Heart right ventricle (tissue), 16 donors: Measurements from ENCODE around the gene TCF25. TPM values are rescaled to one million over a fixed set of nuclear protein-coding genes. Genes with fewer than 3 reads are reported as not detected.
A peak's percentile ranks its signal among the peaks of the same experiment; 100 is the strongest.

Experiments used
- ATAC-seq, 8 donors: fragments of 200-7000 bp; cut with Tn5 transposase; one replicate each; pipeline ENCODE4 v1.9.1; 2020; ENCODE audit warnings: mild to moderate bottlenecking in 8 of 8, moderate library complexity in 8 of 8, moderate number of reproducible peaks in 1 of 8
- DNase-seq, 2 donors: peaks; one replicate each; pipeline ENCODE4 v3.0.0-alpha.2; 2020
- H3K27ac ChIP-seq, 10 donors: fragments of 200-600 bp; sonication (generic) in 2 of 10; one replicate each; pipeline versions ENCODE4 v1.5.0 to v1.8.0; 2020 to 2022; ENCODE audit warnings: mild to moderate bottlenecking in 3 of 10
- H3K27me3 ChIP-seq, 7 donors: fragments of 200-600 bp; one replicate each; pipeline ENCODE4 v1.8.0; 2021 to 2022; ENCODE audit warnings: mild to moderate bottlenecking in 2 of 7
- H3K36me3 ChIP-seq, 9 donors: fragments of 200-600 bp; sonication (generic) in 1 of 9; one replicate each; pipeline versions ENCODE4 v1.5.0 to v1.8.0; 2020 to 2022; ENCODE audit warnings: mild to moderate bottlenecking in 2 of 9
- H3K4me1 ChIP-seq, 9 donors: fragments of 200-600 bp; sonication (generic) in 1 of 9; one replicate each; pipeline versions ENCODE4 v1.5.0 to v1.8.0; 2020 to 2022; ENCODE audit warnings: mild to moderate bottlenecking in 4 of 9
- H3K4me3 ChIP-seq, 10 donors: fragments of 200-600 bp; sonication (generic) in 2 of 10; one replicate each; pipeline versions ENCODE4 v1.5.0 to v1.8.0; 2020 to 2022; ENCODE audit warnings: mild to moderate bottlenecking in 7 of 10, moderate library complexity in 2 of 10
- H3K9me3 ChIP-seq, 11 donors: fragments of 200-600 bp in 10 of 11; sonication (generic) in 2 of 11; one replicate each; pipeline versions ENCODE4 v1.5.0 to v1.8.0; 2013 to 2022; ENCODE audit warnings: mild to moderate bottlenecking in 2 of 11, control low read depth in 1 of 11, moderate library complexity in 1 of 11
- WGBS, 2 donors: extraction: QIAGEN DNeasy Blood & Tissue Kit; methylation state at CpG; one replicate each; pipeline ENCODE4 v1.1.7; 2013; ENCODE audit warnings: inconsistent platforms in 1 of 2; 5-methylcytosine and 5-hydroxymethylcytosine counted together
- intact Hi-C, 10 donors: fragments of 100-400 bp; cut with DNase I; formaldehyde crosslinking; loops; one replicate each; pipeline versions ENCODE4 v1.11.1 to v1.14.2; 2022
- polyA plus RNA-seq, 2 donors: library from polyadenylated mRNA; stranded (reverse); fragments of 200-250 nt; gene quantifications; one replicate each; pipeline ENCODE4 v1.2.3, GENCODE V29; 2013
- total RNA-seq, 10 donors: library from RNA; stranded (reverse); fragmentation: NEBNext Ultra II Directional in 3 of 10; extraction: Animal tissue kit (Norgen Biotek cat#: 25700) in 3 of 10; gene quantifications; one replicate each; pipeline versions ENCODE4 v1.2.1 to v1.2.4, GENCODE V29; 2021 to 2023
- TF ChIP-seq, protein P1 (sequence below), 9 donors: fragments of 200-600 bp; sonication (generic) in 2 of 9; IDR thresholded peaks; one replicate each; pipeline versions ENCODE4 v1.5.0 to v1.8.0; 2021 to 2022; ENCODE audit warnings: antibody characterized with exemption in 9 of 9, mild to moderate bottlenecking in 5 of 9, moderate library complexity in 1 of 9
- donor health status: Arrhythmogenic right ventricular cardiomyopathy.
- donor health status: ischemic (EF 13 %, LVEDD 7.1; RV severe dilation, severe dysfunction).
- donor health status: healthy with polysubstance abuse.
- donor health status: DM: no; HTN: yes; CAD: no.
- donor health status: DM: no; HTN: no; CAD: no.
- donor health status: ischemic (EF 25% LVEDD 6.9; RV normal size, moderate dysfunction).
- donor health status: ischemic (EF 25% LVEDD 5.7; RV mildly dilated, moderate dysfunction).
- donor health status: healthy.
- donor health status: DM: yes; HTN: yes; CAD: no.
- donor health status: Ischemic cardiomyopathy.
- donor health status: ischemic (EF 35%, LVEDD 5.7; RV mildly dilated, moderate dysfunction).
- donor health status: nonischemic (EF 11% LVEDD 7.7; RV severe dilation, severe dysfunction).
- donor health status: DM: yes; HTN: yes; CAD: no.
- donor health status: PGD.
- donor health status: ischemic (EF 29% LVEDD 5.4; RV normal size, mild dysfunction).
- donor health status: nonischemic (EF 23%, LVEDD 6.1; RV moderate dilation, normal function).

The TCF25 gene
- total and polyA plus RNA-seq, 12 donors: 77.5 to 112 (median 94.8) TPM

DNA sequence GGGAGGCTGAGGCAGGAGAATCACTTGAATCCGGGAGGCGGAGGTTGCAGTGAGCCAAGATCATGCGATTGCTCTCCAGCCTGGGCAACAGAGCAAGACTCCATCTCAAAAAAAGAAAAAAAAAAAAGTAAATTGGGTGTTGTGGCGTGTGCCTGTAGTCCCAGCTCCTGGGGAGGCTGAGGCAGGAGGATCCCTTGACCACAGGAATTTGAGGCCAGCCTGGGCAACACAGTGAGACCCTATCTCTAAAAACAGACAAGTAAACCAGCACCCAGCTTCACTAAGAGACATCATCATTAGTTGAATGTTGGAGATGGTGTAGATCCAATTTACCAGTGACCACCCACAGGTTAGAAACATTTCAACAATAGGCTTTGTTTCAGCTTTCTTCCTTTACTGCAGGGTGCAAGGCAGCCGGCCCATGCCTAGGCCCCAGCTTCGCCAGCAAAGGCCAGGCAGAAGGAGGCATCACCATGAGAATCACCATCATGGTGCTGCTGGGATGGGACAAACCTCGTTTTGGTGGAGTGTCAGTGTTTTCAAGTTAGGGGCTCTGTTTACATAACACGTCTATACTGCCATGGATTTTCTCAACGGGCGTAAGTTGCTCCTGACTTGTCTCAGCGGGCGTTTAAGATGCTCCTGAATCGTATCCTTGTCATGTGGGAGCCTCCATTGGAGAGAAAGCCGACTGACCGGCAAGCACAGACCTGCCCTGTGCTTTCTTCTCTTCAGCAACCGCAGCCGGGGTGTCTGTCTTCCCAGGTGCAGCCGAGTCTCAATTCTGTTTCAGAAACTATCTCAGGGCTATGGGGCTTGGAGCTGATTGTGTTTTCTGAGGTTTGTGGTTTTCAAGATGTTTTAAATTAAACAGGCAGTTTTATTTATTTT, 7.3 kb downstream of the TCF25 start:
- H3K4me1 ChIP-seq: peaks cover 0 to 10% (median 0%) of the 10 kb centered on the region in 9 donors
- H3K27me3 ChIP-seq: no peaks in the 10 kb centered on the region
- H3K9me3 ChIP-seq: no peaks in the 10 kb centered on the region
- peaks cover 0 to 93% (median 45%) of the 10 kb centered on the region in 9 donors for H3K36me3 ChIP-seq
- ATAC-seq (no peak), DNase-seq (no peak)
- H3K4me3 ChIP-seq: no peak overlapping the region
- intact Hi-C loops: loop anchor here in 1 of 10 donors (10.0 kb wide), 1 partner anchor 74 kb away; no protein-coding TSS in a partner anchor
- TF ChIP-seq, protein P1, sequence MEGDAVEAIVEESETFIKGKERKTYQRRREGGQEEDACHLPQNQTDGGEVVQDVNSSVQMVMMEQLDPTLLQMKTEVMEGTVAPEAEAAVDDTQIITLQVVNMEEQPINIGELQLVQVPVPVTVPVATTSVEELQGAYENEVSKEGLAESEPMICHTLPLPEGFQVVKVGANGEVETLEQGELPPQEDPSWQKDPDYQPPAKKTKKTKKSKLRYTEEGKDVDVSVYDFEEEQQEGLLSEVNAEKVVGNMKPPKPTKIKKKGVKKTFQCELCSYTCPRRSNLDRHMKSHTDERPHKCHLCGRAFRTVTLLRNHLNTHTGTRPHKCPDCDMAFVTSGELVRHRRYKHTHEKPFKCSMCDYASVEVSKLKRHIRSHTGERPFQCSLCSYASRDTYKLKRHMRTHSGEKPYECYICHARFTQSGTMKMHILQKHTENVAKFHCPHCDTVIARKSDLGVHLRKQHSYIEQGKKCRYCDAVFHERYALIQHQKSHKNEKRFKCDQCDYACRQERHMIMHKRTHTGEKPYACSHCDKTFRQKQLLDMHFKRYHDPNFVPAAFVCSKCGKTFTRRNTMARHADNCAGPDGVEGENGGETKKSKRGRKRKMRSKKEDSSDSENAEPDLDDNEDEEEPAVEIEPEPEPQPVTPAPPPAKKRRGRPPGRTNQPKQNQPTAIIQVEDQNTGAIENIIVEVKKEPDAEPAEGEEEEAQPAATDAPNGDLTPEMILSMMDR (IDR thresholded peaks at IDR 0.05): no peak
- H3K27ac ChIP-seq: no peak overlapping the region
- WGBS, 2 donors: 92 to 93% methylated on average over 18 of the region's 18 CpGs

DNA sequence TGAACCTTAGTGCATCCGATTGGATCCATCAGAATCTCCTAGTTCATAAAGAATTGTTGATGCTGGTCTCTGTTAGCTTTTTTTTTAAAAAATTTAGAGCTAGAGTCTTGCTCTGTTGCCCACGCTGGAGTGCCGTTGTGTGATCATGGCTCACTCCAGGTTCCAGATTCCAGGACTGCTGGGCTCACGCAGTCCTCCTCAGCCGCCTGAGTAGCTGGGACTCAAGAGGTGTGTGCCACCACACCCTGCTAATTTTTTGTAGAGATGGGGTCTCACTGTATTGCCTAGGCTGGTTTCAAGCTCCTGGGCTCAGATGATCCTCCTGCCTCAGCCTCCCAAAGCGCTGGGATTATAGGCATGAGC, 8.0 kb downstream of the TCF25 start:
- Histone ChIP-seq H3K4me3 (no peak overlapping the region), H3K27ac (no peak overlapping the region), H3K27me3 (no peaks in the 10 kb centered on the region), H3K9me3 (no peaks in the 10 kb centered on the region), H3K4me1 (peaks cover 0 to 4% (median 0%) of the 10 kb centered on the region in 9 donors), H3K36me3 (peaks cover 0 to 93% (median 51%) of the 10 kb centered on the region in 9 donors)
- ATAC-seq: no peak
- 93 to 94% methylated on average over 6 of the region's 6 CpGs for WGBS, 2 donors
- TF ChIP-seq, protein P1 (IDR thresholded peaks at IDR 0.05): no peak
- intact Hi-C loops: loop anchor here in 1 of 10 donors (10.0 kb wide), 1 partner anchor 73 kb away; no protein-coding TSS in a partner anchor
- no peak for DNase-seq

DNA sequence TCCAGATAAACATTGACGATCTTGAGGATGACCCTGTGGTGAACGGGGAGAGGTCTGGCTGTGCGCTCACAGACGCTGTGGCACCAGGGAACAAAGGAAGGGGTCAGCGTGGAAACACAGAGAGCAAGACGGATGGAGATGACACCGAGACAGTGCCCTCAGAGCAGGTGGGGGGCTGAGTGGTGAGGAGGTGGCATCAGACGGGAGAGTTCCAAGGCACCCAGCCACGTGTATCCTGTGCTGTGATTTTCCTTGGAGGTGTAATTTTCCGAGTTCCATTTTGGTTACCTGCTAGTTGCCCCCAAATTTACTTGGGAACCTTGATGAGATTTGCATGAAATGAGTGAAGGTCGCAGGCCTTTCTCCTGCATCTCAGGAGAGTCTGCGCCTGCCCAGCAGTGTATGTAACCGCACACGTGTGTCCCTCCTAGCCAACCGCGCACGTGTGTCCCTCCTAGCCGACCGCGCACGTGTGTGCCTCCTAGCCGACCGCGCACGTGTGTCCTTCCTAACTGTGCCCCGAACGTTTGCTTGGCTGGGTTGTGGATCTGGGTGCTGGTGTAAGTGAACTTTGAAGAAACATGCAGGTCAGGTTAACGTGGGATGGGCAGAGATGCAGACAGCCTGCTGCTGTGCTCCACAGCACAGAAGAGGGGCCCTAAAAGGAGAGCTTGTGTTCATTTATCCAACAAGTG, 10.1 kb downstream of the TCF25 start:
- ATAC-seq: no peak
- 91 to 92% methylated on average over 28 of the region's 28 CpGs for WGBS, 2 donors

DNA sequence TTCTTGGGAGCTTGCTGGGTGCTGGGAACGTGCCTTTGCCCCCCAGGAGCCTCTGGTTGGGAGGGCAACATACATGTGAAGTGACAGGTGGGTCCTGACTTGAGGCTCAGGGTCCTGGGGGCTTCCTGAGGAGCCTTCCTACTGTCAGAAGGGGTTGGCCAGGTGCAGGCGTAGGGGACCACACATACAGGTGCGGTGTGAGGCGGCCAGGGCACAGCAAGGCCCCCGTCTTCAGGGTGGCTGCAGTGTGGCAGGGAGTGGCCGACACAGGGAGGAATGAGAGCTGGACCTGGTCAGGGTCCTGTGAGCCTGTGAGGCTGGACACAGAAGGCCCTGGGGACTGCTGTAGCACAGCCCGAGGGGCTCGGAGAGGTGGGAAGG, 10.6 kb downstream of the TCF25 start:
- Histone ChIP-seq H3K4me1 (no peaks in the 10 kb centered on the region), H3K27ac (no peak overlapping the region), H3K9me3 (no peaks in the 10 kb centered on the region), H3K36me3 (peaks cover 6 to 96% (median 59%) of the 10 kb centered on the region in 9 donors), H3K4me3 (no peak overlapping the region), H3K27me3 (no peaks in the 10 kb centered on the region)
- intact Hi-C loops: loop anchor here in 1 of 10 donors (10.0 kb wide), 1 partner anchor 71 kb away; no protein-coding TSS in a partner anchor
- no peak for DNase-seq
- TF ChIP-seq, protein P1 (IDR thresholded peaks at IDR 0.05): no peak
- peak in 1 of 8 donors; percentile 24 for ATAC-seq
- WGBS, 2 donors: 97 to 99% methylated on average over 8 of the region's 8 CpGs

More for the DNA sequence above, 10.1 kb downstream of the TCF25 start:
- Histone ChIP-seq H3K4me3 (no peak overlapping the region), H3K27ac (no peak overlapping the region), H3K4me1 (no peaks in the 10 kb centered on the region), H3K27me3 (no peaks in the 10 kb centered on the region), H3K9me3 (no peaks in the 10 kb centered on the region), H3K36me3 (peaks cover 6 to 96% (median 64%) of the 10 kb centered on the region in 9 donors)
- DNase-seq: no peak
- intact Hi-C loops: loop anchor here in 1 of 10 donors (10.0 kb wide), 1 partner anchor 71 kb away; no protein-coding TSS in a partner anchor
- TF ChIP-seq, protein P1 (IDR thresholded peaks at IDR 0.05): no peak
